Hair follicular keratinocyte (primary cell): Measurements from ENCODE around the gene NARS2. TPM values are rescaled to one million over a fixed set of nuclear protein-coding genes. Genes with fewer than 3 reads are reported as not detected.

ENCODE experiments used
- total RNA-seq: library from RNA; depleted of rRNA; stranded (reverse); fragments of >200 nt; gene quantifications from 2 replicates; pipeline ENCODE4 v1.2.3, GENCODE V29; 2015

The NARS2 gene
- 27.7 and 31.7 TPM in 2 replicates for total RNA-seq

DNA sequence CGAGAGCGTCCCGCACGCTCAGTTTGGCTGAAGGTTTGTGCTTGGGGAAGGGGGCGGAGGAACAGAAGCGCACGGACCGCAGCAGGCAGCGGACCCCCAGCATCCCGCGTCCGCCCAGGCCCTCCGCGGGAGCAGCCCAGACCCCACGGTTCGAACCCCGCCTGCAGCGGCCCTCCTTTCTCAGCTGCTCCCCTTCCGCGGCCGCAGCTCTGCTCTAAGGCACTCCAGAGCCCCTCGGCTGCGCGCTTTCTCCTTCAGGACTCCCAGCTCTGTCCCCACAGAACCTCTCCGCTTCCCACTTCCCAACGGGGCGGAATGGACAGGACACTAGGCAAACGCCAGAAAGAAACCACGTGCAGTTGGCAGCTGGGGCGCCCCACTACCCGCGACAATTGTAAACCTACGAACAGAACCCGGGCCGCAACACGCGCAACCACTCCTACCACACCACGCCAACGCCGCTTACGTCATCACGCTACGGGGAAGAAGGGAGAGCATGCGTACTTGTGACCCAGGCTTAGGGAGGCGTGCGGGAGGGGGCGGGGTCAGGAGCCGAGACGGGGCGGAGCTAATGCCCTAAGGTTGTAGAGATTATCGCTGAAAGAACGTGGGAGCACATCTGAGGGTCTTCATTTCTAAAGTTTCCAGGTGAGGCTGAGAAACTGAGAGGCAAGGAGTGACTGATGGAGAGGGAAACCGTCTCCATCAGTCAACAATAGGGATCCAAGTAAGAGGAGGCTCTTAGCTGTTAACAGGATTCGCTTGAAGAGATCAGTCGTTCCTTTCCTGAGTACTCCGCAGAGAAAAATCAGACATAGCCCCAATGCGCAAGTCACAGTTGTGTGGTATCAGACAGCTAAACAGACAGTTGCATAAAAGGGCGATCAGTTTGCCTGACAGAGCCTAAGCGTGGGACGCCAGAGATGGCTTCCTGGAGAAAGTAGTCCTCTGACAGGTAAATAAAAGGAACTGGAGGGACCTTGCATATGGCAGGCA lies at the start of gene NARS2:
TSS of gene NARS2 (minus strand) at position 479 of the 996 bp plus-strand sequence. CDS start at position 103, 376 bp downstream.

GRCh38 chr11:78417175-78417887 lies 157.3 kb downstream of the NARS2 start, which contains the start of gene GAB2:
Gene GAB2 (minus strand): TSS chr11:78417820. CDS start chr11:78417720, 100 bp downstream.

Other genes starting within 250 kb of the NARS2 start
- 0.19 and 2.9 TPM in 2 replicates for gene GAB2, start 157.0 kb downstream of the NARS2 start, total RNA-seq